Lung (tissue), 12 donors: ENCODE data around the gene XRN1. TPM values are rescaled to one million over a fixed set of nuclear protein-coding genes. Genes with fewer than 3 reads are reported as not detected.

Source experiments
- ATAC-seq: fragments of 200-7000 bp; cut with Tn5 transposase; one replicate; pipeline ENCODE4 v1.9.1; 2020; ENCODE audit warnings: moderate number of reproducible peaks; ENCODE audit not compliant: insufficient read depth, low FRiP score
- DNase-seq, 3 donors: peaks; one replicate each; pipeline ENCODE4 v3.0.0-alpha.2; 2013 to 2017
- H3K27ac ChIP-seq, 2 donors: one replicate each; pipeline ENCODE4 v1.5.1; 2013; ENCODE audit warnings: mild to moderate bottlenecking in 2 of 2, moderate library complexity in 2 of 2, control low read depth in 1 of 2, inconsistent platforms in 1 of 2, low read depth in 1 of 2, low read length in 1 of 2
- H3K27me3 ChIP-seq, 3 donors: one replicate each; pipeline ENCODE4 v1.5.1; 2013; ENCODE audit warnings: low read length in 2 of 3; ENCODE audit not compliant: control insufficient read depth in 3 of 3, insufficient read depth in 3 of 3
- H3K36me3 ChIP-seq, 4 donors: one replicate each; pipeline ENCODE4 v1.5.1; 2013; ENCODE audit warnings: low read length in 4 of 4, mild to moderate bottlenecking in 1 of 4, moderate library complexity in 1 of 4; ENCODE audit not compliant: control insufficient read depth in 4 of 4, insufficient read depth in 4 of 4
- H3K4me1 ChIP-seq, 5 donors: one replicate each; pipeline ENCODE4 v1.5.1; 2013; ENCODE audit warnings: low read length in 5 of 5, mild to moderate bottlenecking in 2 of 5, moderate library complexity in 1 of 5; ENCODE audit not compliant: control insufficient read depth in 5 of 5, insufficient read depth in 5 of 5
- H3K4me3 ChIP-seq: one replicate; pipeline ENCODE4 v1.5.1; 2013; ENCODE audit warnings: mild to moderate bottlenecking, control low read depth, moderate library complexity
- H3K9ac ChIP-seq, 2 donors: one replicate each; pipeline ENCODE4 v1.5.1; 2013; ENCODE audit warnings: low read length in 2 of 2, control low read depth in 1 of 2; ENCODE audit not compliant: insufficient read depth in 1 of 2
- H3K9me3 ChIP-seq, 4 donors: one replicate each; pipeline ENCODE4 v1.5.1; 2013; ENCODE audit warnings: low read length in 3 of 4, mild to moderate bottlenecking in 1 of 4, moderate library complexity in 1 of 4; ENCODE audit not compliant: control insufficient read depth in 4 of 4, insufficient read depth in 3 of 4
- WGBS, 2 donors: extraction: QIAGEN DNeasy Blood & Tissue Kit; methylation state at CpG; one replicate each; pipeline ENCODE4 v1.1.7; 2013; 5-methylcytosine and 5-hydroxymethylcytosine counted together
- polyA plus RNA-seq, 2 donors: library from polyadenylated mRNA; stranded (reverse); fragments of 200-250 nt; gene quantifications; one replicate each; pipeline ENCODE4 v1.2.1, GENCODE V29; 2013
- total RNA-seq, 2 donors: library from RNA; depleted of rRNA in 1 of 2; stranded (reverse); fragments of >200 nt in 1 of 2; gene quantifications; one replicate each; pipeline ENCODE4 v1.2.1, GENCODE V29; 2014 to 2021
- TF ChIP-seq, protein P1 (sequence below): IDR thresholded peaks from 2 replicates; pipeline ENCODE4 v1.5.1; 2012; ENCODE audit warnings: mild to moderate bottlenecking; ENCODE audit errors: control extremely low read depth, extremely low read depth
- donor health status: control.
- donor health status: control.
- donor health status: Bipolar disorder and iron deficiency.
- donor health status: healthy.
- donor health status: DM: yes; HTN: yes; CAD: no.

Gene XRN1
- total and polyA plus RNA-seq, 4 donors = 4.9 to 147 (median 18.5) TPM

DNA sequence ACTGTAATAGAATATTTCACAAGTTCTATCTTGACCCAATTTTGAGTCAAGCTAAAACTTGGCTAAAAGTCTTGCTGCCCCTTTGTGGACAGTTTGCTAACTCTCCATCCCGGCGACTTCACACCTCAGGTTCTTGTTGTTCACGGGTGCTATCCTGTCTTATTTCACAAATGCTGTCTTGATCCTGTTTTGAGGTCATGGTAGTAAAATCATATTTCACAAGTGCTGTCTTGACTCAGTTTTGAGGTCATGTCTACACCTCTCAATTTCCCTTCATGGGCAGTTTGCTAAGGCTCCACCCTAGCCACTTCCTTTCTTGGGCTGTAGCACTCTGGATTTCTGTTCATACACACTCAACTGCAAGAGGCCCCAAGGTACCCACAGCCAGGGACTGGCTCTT lies 177.4 kb downstream of the XRN1 start:
- Histone ChIP-seq H3K4me3 (no peak overlapping the region), H3K9me3 (peaks cover 0 to 2% (median 0%) of the 10 kb centered on the region in 4 donors), H3K9ac (no peak overlapping the region), H3K4me1 (no peaks in the 10 kb centered on the region), H3K36me3 (no peaks in the 10 kb centered on the region), H3K27me3 (no peaks in the 10 kb centered on the region), H3K27ac (no peak overlapping the region)
- TF ChIP-seq, protein P1, sequence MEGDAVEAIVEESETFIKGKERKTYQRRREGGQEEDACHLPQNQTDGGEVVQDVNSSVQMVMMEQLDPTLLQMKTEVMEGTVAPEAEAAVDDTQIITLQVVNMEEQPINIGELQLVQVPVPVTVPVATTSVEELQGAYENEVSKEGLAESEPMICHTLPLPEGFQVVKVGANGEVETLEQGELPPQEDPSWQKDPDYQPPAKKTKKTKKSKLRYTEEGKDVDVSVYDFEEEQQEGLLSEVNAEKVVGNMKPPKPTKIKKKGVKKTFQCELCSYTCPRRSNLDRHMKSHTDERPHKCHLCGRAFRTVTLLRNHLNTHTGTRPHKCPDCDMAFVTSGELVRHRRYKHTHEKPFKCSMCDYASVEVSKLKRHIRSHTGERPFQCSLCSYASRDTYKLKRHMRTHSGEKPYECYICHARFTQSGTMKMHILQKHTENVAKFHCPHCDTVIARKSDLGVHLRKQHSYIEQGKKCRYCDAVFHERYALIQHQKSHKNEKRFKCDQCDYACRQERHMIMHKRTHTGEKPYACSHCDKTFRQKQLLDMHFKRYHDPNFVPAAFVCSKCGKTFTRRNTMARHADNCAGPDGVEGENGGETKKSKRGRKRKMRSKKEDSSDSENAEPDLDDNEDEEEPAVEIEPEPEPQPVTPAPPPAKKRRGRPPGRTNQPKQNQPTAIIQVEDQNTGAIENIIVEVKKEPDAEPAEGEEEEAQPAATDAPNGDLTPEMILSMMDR = no peak
- 41 to 69% methylated on average over 3 of the region's 3 CpGs for WGBS, 2 donors
- ATAC-seq = no peak
- no peak for DNase-seq

DNA sequence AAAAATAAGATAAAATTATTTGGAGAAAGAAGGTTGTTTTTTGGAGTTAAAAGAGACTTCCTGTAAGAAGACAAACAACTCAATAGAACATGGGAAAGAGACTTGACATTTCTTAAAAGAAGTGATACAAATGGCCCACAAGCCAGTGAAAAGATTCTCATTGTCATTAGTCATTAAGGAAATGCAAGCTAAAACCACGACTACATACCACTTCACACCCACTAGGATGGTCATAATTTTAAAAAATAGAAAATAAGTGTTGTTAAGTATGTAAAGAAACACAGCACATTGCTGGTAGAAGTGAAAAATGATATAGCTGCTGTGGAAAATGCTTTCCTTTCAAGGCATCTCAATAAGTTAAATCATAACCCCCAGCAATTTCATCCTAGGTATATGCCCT lies 178.1 kb downstream of the XRN1 start:
- 22 to 42% methylated on average over 1 of the region's 1 CpG for WGBS, 2 donors
- DNase-seq (no peak), ATAC-seq (no peak)
- no peaks in the 10 kb centered on the region for H3K4me1 ChIP-seq
- no peaks in the 10 kb centered on the region for H3K36me3 ChIP-seq
- H3K9ac ChIP-seq = no peak overlapping the region
- TF ChIP-seq, protein P1 = no peak
- H3K27ac ChIP-seq = no peak overlapping the region
- peaks cover 0 to 2% (median 0%) of the 10 kb centered on the region in 4 donors for H3K9me3 ChIP-seq
- H3K4me3 ChIP-seq = no peak overlapping the region
- no peaks in the 10 kb centered on the region for H3K27me3 ChIP-seq

DNA sequence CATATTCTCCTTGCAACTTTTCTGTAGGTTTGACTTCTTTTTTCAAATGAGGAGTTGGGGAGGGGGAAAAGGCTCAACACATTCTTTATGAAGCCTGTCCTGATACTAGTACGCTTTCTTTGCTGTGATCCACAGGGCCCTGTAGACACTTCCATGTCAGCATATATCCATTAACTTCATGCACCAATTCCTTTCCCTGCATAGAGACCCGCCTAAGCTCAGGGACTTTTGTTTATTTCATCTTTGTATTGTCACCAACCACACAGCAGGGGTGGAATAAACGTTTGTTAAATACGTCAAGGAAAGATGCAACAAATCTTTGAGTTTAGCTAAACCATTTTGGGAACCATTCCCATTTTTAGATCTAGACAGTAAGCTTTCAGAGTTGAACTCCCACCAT lies 179.4 kb downstream of the XRN1 start:
- TF ChIP-seq, protein P1 = no peak
- H3K4me1 ChIP-seq = no peaks in the 10 kb centered on the region
- no peak overlapping the region for H3K27ac ChIP-seq
- 70 to 74% methylated on average over 4 of the region's 4 CpGs for WGBS, 2 donors
- ATAC-seq = no peak
- no peak overlapping the region for H3K9ac ChIP-seq
- no peaks in the 10 kb centered on the region for H3K36me3 ChIP-seq
- peak in 2 of 3 donors; percentile 32 to 40 for DNase-seq
- H3K9me3 ChIP-seq = peaks cover 0 to 2% (median 0%) of the 10 kb centered on the region in 4 donors
- H3K4me3 ChIP-seq = no peak overlapping the region
- no peaks in the 10 kb centered on the region for H3K27me3 ChIP-seq

DNA sequence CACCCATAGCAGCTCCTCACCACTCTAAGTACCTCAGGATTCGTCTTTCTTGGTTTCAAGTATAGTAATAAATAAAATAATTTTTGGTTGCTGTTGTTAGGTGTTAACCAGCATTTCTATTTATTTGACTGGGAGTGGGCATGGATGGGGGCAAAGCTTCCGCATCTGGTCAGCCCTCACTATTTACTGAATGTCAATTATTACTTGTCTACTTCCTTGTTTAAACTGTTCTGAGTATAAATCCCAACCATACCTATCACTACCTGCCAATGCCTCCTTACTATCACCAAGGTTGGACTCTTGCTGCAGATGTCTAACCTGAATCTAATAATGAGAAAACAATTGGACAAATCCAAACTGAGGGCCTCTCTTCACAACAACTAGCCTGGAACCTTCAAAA lies 180.6 kb downstream of the XRN1 start:
- no peak for ATAC-seq
- TF ChIP-seq, protein P1 = no peak
- WGBS, 2 donors = 72 to 86% methylated on average over 2 of the region's 2 CpGs
- no peaks in the 10 kb centered on the region for H3K27me3 ChIP-seq
- H3K4me1 ChIP-seq = no peaks in the 10 kb centered on the region
- no peak overlapping the region for H3K9ac ChIP-seq
- no peaks in the 10 kb centered on the region for H3K36me3 ChIP-seq
- H3K27ac ChIP-seq = no peak overlapping the region
- no peak overlapping the region for H3K4me3 ChIP-seq
- no peak for DNase-seq
- peaks cover 0 to 2% (median 0%) of the 10 kb centered on the region in 4 donors for H3K9me3 ChIP-seq
